ENCODE results near the gene SLC17A7.
"Not testable (repeated sequence)": the region's sequence is repeated elsewhere in the genome, so short reads cannot be mapped to it uniquely, and the experiment has no call there.

The SLC17A7 gene

DNA sequence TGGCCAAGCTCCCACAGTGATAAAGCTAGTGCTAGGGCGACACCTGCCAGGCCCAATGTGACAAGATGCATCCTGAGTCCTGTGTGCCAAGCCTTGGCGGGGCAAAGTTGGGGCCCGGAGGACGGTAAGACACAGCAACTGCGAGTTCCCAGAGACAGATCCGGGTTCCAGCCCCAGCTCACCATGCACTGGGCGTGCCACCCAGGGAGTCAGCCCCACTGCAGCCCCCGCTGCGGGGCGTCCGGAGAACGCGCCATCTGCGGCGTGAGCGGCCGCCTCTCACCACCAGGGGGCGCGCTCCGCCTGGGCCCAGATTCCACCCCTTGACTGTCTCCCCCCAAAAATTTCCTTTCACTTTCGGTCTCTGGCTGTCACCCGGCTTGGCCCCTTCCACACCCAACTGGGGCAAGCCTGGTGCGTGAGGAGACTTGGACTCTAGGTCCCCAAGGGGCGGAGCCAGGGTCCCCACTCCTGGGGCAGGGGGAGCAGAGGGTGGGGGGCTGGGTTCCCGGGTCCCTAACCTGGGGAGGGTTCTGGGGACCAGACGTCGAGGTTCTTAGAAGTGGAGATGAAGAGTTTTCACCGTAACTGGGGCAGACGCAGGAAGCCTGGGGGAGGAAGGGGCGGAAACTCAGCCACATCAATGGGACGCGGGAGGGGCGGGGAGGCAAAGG, 32.7 kb upstream of the SLC17A7 start, which contains the start of gene FLT3LG:
FLT3LG (plus strand) TSS at position 348 of the 674 bp plus-strand sequence. CDS start 425 bp downstream, outside the sequence.
- H2AFZ ChIP-seq (ENCODE audit: low read depth, low read length) = peak within 1 kb of the TSS; percentile 97
- TF ChIP-seq EZH2phosphoT487 (IDR thresholded peaks at IDR 0.05; ENCODE audit: low read depth) = no peak
- TF ChIP-seq, protein P1, sequence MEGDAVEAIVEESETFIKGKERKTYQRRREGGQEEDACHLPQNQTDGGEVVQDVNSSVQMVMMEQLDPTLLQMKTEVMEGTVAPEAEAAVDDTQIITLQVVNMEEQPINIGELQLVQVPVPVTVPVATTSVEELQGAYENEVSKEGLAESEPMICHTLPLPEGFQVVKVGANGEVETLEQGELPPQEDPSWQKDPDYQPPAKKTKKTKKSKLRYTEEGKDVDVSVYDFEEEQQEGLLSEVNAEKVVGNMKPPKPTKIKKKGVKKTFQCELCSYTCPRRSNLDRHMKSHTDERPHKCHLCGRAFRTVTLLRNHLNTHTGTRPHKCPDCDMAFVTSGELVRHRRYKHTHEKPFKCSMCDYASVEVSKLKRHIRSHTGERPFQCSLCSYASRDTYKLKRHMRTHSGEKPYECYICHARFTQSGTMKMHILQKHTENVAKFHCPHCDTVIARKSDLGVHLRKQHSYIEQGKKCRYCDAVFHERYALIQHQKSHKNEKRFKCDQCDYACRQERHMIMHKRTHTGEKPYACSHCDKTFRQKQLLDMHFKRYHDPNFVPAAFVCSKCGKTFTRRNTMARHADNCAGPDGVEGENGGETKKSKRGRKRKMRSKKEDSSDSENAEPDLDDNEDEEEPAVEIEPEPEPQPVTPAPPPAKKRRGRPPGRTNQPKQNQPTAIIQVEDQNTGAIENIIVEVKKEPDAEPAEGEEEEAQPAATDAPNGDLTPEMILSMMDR (IDR thresholded peaks at IDR 0.05; ENCODE audit: low read depth, low read length) = peak; percentile 99
- H3K4me2 ChIP-seq (ENCODE audit: low read length) = peak within 1 kb of the TSS; percentile 85
- H3K79me2 ChIP-seq (ENCODE audit: low read length) = no peaks in the 10 kb centered on the region
- H3K4me1 ChIP-seq (ENCODE audit: low read length) = peaks cover 18% of the 10 kb centered on the region
- peak within 1 kb of the TSS; percentile 86 for H3K4me3 ChIP-seq (ENCODE audit: low read length)
- no peaks in the 10 kb centered on the region for H3K27me3 ChIP-seq (ENCODE audit: low read depth, low read length)
- H3K9ac ChIP-seq (ENCODE audit: low read length) = peak within 1 kb of the TSS; percentile 88
- no peaks in the 10 kb centered on the region for H4K20me1 ChIP-seq (ENCODE audit: insufficient read depth, low read length)
- H3K36me3 ChIP-seq (replicated peaks; ENCODE audit: low read depth, low read length) = peaks cover 2% of the 10 kb centered on the region
- H3K9me3 ChIP-seq (ENCODE audit: insufficient read depth, low read length) = no peaks in the 10 kb centered on the region
- H3K27ac ChIP-seq (ENCODE audit: low read length) = peak within 1 kb of the TSS; percentile 26; the same call in 1 of the 2 replicates

GRCh38 chr19:49473501-49473867, 32.2 kb upstream of the SLC17A7 start:
- not testable (repeated sequence) for H4K20me1 ChIP-seq (ENCODE audit: insufficient read depth, low read length); H3K79me2 ChIP-seq (ENCODE audit: low read length); H3K27ac ChIP-seq (ENCODE audit: low read length); H3K9me3 ChIP-seq (ENCODE audit: insufficient read depth, low read length); H3K27me3 ChIP-seq (ENCODE audit: low read depth, low read length); H3K36me3 ChIP-seq (replicated peaks; ENCODE audit: low read depth, low read length)
- Histone ChIP-seq H3K4me2 (ENCODE audit: low read length) (peak overlapping the region; percentile 85), H3K4me1 (ENCODE audit: low read length) (peaks cover 18% of the 10 kb centered on the region), H3K9ac (ENCODE audit: low read length) (peak overlapping the region; percentile 88), H2AFZ (ENCODE audit: low read depth, low read length) (peak overlapping the region; percentile 97), H3K4me3 (ENCODE audit: low read length) (peak overlapping the region; percentile 86)

- Histone ChIP-seq H3K27ac (ENCODE audit: low read length) (no peak overlapping the region), H3K4me3 (ENCODE audit: low read length) (no peak overlapping the region), H3K36me3 (replicated peaks; ENCODE audit: low read depth, low read length) (peaks cover 4% of the 10 kb centered on the region), H4K20me1 (ENCODE audit: insufficient read depth, low read length) (no peaks in the 10 kb centered on the region), H3K4me2 (ENCODE audit: low read length) (no peak overlapping the region), H3K79me2 (ENCODE audit: low read length) (no peaks in the 10 kb centered on the region), H3K9ac (ENCODE audit: low read length) (no peak overlapping the region), H3K4me1 (ENCODE audit: low read length) (peaks cover 18% of the 10 kb centered on the region), H3K27me3 (ENCODE audit: low read depth, low read length) (no peaks in the 10 kb centered on the region), H3K9me3 (ENCODE audit: insufficient read depth, low read length) (no peaks in the 10 kb centered on the region), H2AFZ (ENCODE audit: low read depth, low read length) (no peak overlapping the region)
- TF ChIP-seq, protein P1 (IDR thresholded peaks at IDR 0.05; ENCODE audit: low read depth, low read length) = no peak
- no peak for TF ChIP-seq EZH2phosphoT487 (IDR thresholded peaks at IDR 0.05; ENCODE audit: low read depth)
These were observed 31.6 kb upstream of the SLC17A7 start for GRCh38 chr19:49472936-49473335.

GRCh38 chr19:49470615-49470978, 29.3 kb upstream of the SLC17A7 start:
- H3K4me3 ChIP-seq (ENCODE audit: low read length) = no peak overlapping the region
- H2AFZ ChIP-seq (ENCODE audit: low read depth, low read length) = no peak overlapping the region
- H3K4me1 ChIP-seq (ENCODE audit: low read length) = peaks cover 18% of the 10 kb centered on the region
- no peak overlapping the region for H3K27ac ChIP-seq (ENCODE audit: low read length)
- no peaks in the 10 kb centered on the region for H4K20me1 ChIP-seq (ENCODE audit: insufficient read depth, low read length)
- H3K4me2 ChIP-seq (ENCODE audit: low read length) = no peak overlapping the region
- no peaks in the 10 kb centered on the region for H3K79me2 ChIP-seq (ENCODE audit: low read length)
- no peaks in the 10 kb centered on the region for H3K9me3 ChIP-seq (ENCODE audit: insufficient read depth, low read length)
- H3K36me3 ChIP-seq (replicated peaks; ENCODE audit: low read depth, low read length) = peaks cover 7% of the 10 kb centered on the region
- TF ChIP-seq EZH2phosphoT487 (IDR thresholded peaks at IDR 0.05; ENCODE audit: low read depth) = no peak
- TF ChIP-seq, protein P1 (IDR thresholded peaks at IDR 0.05; ENCODE audit: low read depth, low read length) = no peak
- no peak overlapping the region for H3K9ac ChIP-seq (ENCODE audit: low read length)
- H3K27me3 ChIP-seq (ENCODE audit: low read depth, low read length) = no peaks in the 10 kb centered on the region
